ENCODE data around the gene NPAT. TPM values are rescaled to one million over a fixed set of nuclear protein-coding genes. Genes with fewer than 3 reads are reported as not detected.

The NPAT gene
- total RNA-seq, 1 donor from 2014 or later, result 6.3 TPM

- H3K4me1 ChIP-seq, result no peaks in the 10 kb centered on the region
- intact Hi-C loops (cut with micrococcal nuclease), result no loop called here
- no peak overlapping the region for H3K27ac ChIP-seq (replicated peaks)
- H3K9me3 ChIP-seq (replicated peaks), result peaks cover 14% of the 10 kb centered on the region
- H3K27me3 ChIP-seq (ENCODE audit: low read depth), result no peaks in the 10 kb centered on the region
- H3K4me3 ChIP-seq, result no peak overlapping the region
- no peak for TF ChIP-seq CTCF (IDR thresholded peaks at IDR 0.05; ENCODE audit: borderline replicate concordance)
- H3K36me3 ChIP-seq, result peaks cover 69% of the 10 kb centered on the region
- DNase-seq, result no peak
Observed at GRCh38 chr11:108207683-108208060, 14.8 kb downstream of the NPAT start.

GRCh38 chr11:108206969-108207682 is 15.3 kb downstream of the NPAT start:
- DNase-seq, result no peak
- Histone ChIP-seq H3K9me3 (replicated peaks) (peaks cover 14% of the 10 kb centered on the region), H3K27ac (replicated peaks) (no peak overlapping the region), H3K4me1 (no peaks in the 10 kb centered on the region), H3K4me3 (no peak overlapping the region), H3K27me3 (ENCODE audit: low read depth) (no peaks in the 10 kb centered on the region), H3K36me3 (peaks cover 64% of the 10 kb centered on the region)
- intact Hi-C loops (cut with micrococcal nuclease), result no loop called here
- no peak for TF ChIP-seq CTCF (IDR thresholded peaks at IDR 0.05; ENCODE audit: borderline replicate concordance)

GRCh38 chr11:108206171-108206570 is 16.3 kb downstream of the NPAT start:
- intact Hi-C loops (cut with micrococcal nuclease), result no loop called here
- Histone ChIP-seq H3K27me3 (ENCODE audit: low read depth) (no peaks in the 10 kb centered on the region), H3K4me1 (no peaks in the 10 kb centered on the region), H3K27ac (replicated peaks) (no peak overlapping the region), H3K4me3 (no peak overlapping the region), H3K9me3 (replicated peaks) (peaks cover 14% of the 10 kb centered on the region), H3K36me3 (peaks cover 59% of the 10 kb centered on the region)
- TF ChIP-seq CTCF (IDR thresholded peaks at IDR 0.05; ENCODE audit: borderline replicate concordance), result no peak
- no peak for DNase-seq

- Histone ChIP-seq H3K9me3 (replicated peaks) (peaks cover 14% of the 10 kb centered on the region), H3K4me1 (no peaks in the 10 kb centered on the region), H3K27ac (replicated peaks) (no peak overlapping the region), H3K4me3 (no peak overlapping the region), H3K36me3 (peaks cover 47% of the 10 kb centered on the region), H3K27me3 (ENCODE audit: low read depth) (no peaks in the 10 kb centered on the region)
- TF ChIP-seq CTCF (IDR thresholded peaks at IDR 0.05; ENCODE audit: borderline replicate concordance), result no peak
- no peak for DNase-seq
- intact Hi-C loops (cut with micrococcal nuclease), result no loop called here
Observed at GRCh38 chr11:108204929-108205499, 17.4 kb downstream of the NPAT start.

GRCh38 chr11:108204376-108204775 is 18.1 kb downstream of the NPAT start:
- no peak for TF ChIP-seq CTCF (IDR thresholded peaks at IDR 0.05; ENCODE audit: borderline replicate concordance)
- H3K9me3 ChIP-seq (replicated peaks), result peaks cover 14% of the 10 kb centered on the region
- H3K4me3 ChIP-seq, result no peak overlapping the region
- DNase-seq, result no peak
- H3K27ac ChIP-seq (replicated peaks), result no peak overlapping the region
- intact Hi-C loops (cut with micrococcal nuclease), result no loop called here
- peaks cover 46% of the 10 kb centered on the region for H3K36me3 ChIP-seq
- peaks cover 3% of the 10 kb centered on the region for H3K4me1 ChIP-seq
- H3K27me3 ChIP-seq (ENCODE audit: low read depth), result no peaks in the 10 kb centered on the region
